GM19438 (cell line): Measurements from ENCODE around the gene JMJD1C.
A peak's percentile ranks its signal among the peaks of the same experiment; 100 is the strongest.
"Not testable (repeated sequence)": the region's sequence is repeated elsewhere in the genome, so short reads cannot be mapped to it uniquely, and the experiment has no call there.

ENCODE experiments used
- ATAC-seq: cut with Tn5 transposase; IDR thresholded peaks from one replicate; pipeline ENCODE4 v1.9.1; 2021; ENCODE audit warnings: low read depth; ENCODE audit not compliant: unreplicated experiment

Gene JMJD1C

GRCh38 chr10:63199716-63200115 is 266.1 kb downstream of the JMJD1C start:
- no peak for ATAC-seq

- no peak for ATAC-seq
Observed at GRCh38 chr10:63197344-63198092, 268.3 kb downstream of the JMJD1C start.

- no peak for ATAC-seq
Observed at GRCh38 chr10:63192826-63193225, 273.0 kb downstream of the JMJD1C start.

GRCh38 chr10:63175534-63175933 is 290.2 kb downstream of the JMJD1C start:
- ATAC-seq = no peak

- peak; percentile 97 for ATAC-seq
Observed at GRCh38 chr10:63173468-63174232, 292.1 kb downstream of the JMJD1C start.

- ATAC-seq = no peak
Observed at GRCh38 chr10:63171926-63172325, 293.9 kb downstream of the JMJD1C start.

- ATAC-seq = no peak
Observed at GRCh38 chr10:63171255-63171855, 294.4 kb downstream of the JMJD1C start.

- no peak for ATAC-seq
Observed at GRCh38 chr10:63169624-63170023, 296.2 kb downstream of the JMJD1C start.

- no peak for ATAC-seq
Observed at GRCh38 chr10:63168821-63169462, 296.8 kb downstream of the JMJD1C start.

- peak; percentile 52 for ATAC-seq
Observed at GRCh38 chr10:63166742-63167258, 299.0 kb downstream of the JMJD1C start.

GRCh38 chr10:63165249-63165648 is 300.5 kb downstream of the JMJD1C start:
- no peak for ATAC-seq

GRCh38 chr10:63164166-63164623 is 301.6 kb downstream of the JMJD1C start:
- no peak for ATAC-seq

GRCh38 chr10:63161592-63161991 is 304.2 kb downstream of the JMJD1C start:
- ATAC-seq = no peak

- peak; percentile 65 for ATAC-seq
Observed at GRCh38 chr10:63157845-63158624, 307.7 kb downstream of the JMJD1C start.

- no peak for ATAC-seq
Observed at GRCh38 chr10:63156236-63156635, 309.5 kb downstream of the JMJD1C start.

- no peak for ATAC-seq
Observed at GRCh38 chr10:63155388-63156020, 310.3 kb downstream of the JMJD1C start.

- no peak for ATAC-seq
Observed at GRCh38 chr10:63154546-63155387, 311.0 kb downstream of the JMJD1C start.

- ATAC-seq = not testable (repeated sequence)
Observed at GRCh38 chr10:63153868-63154545, 311.8 kb downstream of the JMJD1C start.
